HCT116 (cell line): ENCODE measurements around the gene GNB5. TPM values are rescaled to one million over a fixed set of nuclear protein-coding genes. Genes with fewer than 3 reads are reported as not detected.
"Not testable (repeated sequence)": the region's sequence is repeated elsewhere in the genome, so short reads cannot be mapped to it uniquely, and the experiment has no call there.

Experiments
- ATAC-seq: fragments of 200-7000 bp; cut with Tn5 transposase; 2 replicates; pipeline ENCODE4 v1.9.1; 2020; ENCODE audit warnings: mild to moderate bottlenecking, moderate library complexity
- BruUV-seq: library from RNA; stranded (reverse); fragments of 400-500 nt; replicated peaks from 2 replicates; lab custom pipeline; 2021; lab: Mats Ljungman, UMichigan
- CTCF ChIA-PET: fragments of 300-600 bp; sonication (Branson Sonifier 250); formaldehyde crosslinking; loops from one replicate; lab custom pipeline; 2021; ENCODE audit warnings: antibody characterized with exemption; lab: Charles Lee
- POLR2A ChIA-PET: fragments of 300-600, 350-600 bp; sonication (Branson Sonifier 250); formaldehyde crosslinking; loops from one replicate; lab custom pipeline; 2021; ENCODE audit warnings: antibody characterized with exemption; lab: Charles Lee
- RAD21 ChIA-PET, 2 experiments: fragments of 300-600 bp; sonication (Branson Sonifier 250); formaldehyde crosslinking; loops; one replicate each; lab custom pipeline; 2023; ENCODE audit warnings: low total read pairs in 2 of 2; ENCODE audit not compliant: uncharacterized antibody in 2 of 2, unreplicated experiment in 2 of 2, low non-redundant PET in 1 of 2; lab: Charles Lee
- DNase-seq: peaks from one replicate; pipeline ENCODE4 v3.0.0-alpha.2; 2010; ENCODE audit warnings: low read depth, low spot score
- H2AFZ ChIP-seq: fragments of 200-600 bp; shearing (Covaris generic), sonication (generic); 2 replicates; pipeline ENCODE4 v1.6.1; 2017; ENCODE audit warnings: low read depth, mixed run types, mixed read lengths, antibody characterized with exemption, low read length; ENCODE audit not compliant: poor library complexity, severe bottlenecking
- H3K27ac ChIP-seq: 2 replicates; pipeline ENCODE4 v1.5.1; 2012; ENCODE audit warnings: low read depth, low read length
- H3K27me3 ChIP-seq: fragments of 200-600 bp; sonication (generic); 2 replicates; pipeline ENCODE4 v1.6.1; 2016; ENCODE audit warnings: mixed run types, low read length, mixed read lengths; ENCODE audit not compliant: insufficient read depth
- H3K36me3 ChIP-seq, 2 experiments: fragments of 200-500 bp in 1 of 2; fragments of 200-600 bp in 1 of 2; sonication (Bioruptor generic) in 1 of 2; sonication (generic) in 1 of 2; 2 replicates each; pipeline versions ENCODE4 v1.5.1 to v1.6.1; 2014 to 2016; ENCODE audit warnings: low read length in 2 of 2, inconsistent platforms in 1 of 2, mixed read lengths in 1 of 2, mixed run types in 1 of 2; ENCODE audit not compliant: insufficient read depth in 2 of 2, control insufficient read depth in 1 of 2
- H3K4me1 ChIP-seq, 2 experiments: fragments of 200-600 bp in 1 of 2; sonication (generic) in 1 of 2; 2 replicates each; pipeline versions ENCODE4 v1.5.1 to v1.6.1; 2012 to 2017; ENCODE audit warnings: low read length in 2 of 2, inconsistent platforms in 1 of 2, mild to moderate bottlenecking in 1 of 2, mixed read lengths in 1 of 2, mixed run types in 1 of 2, moderate library complexity in 1 of 2; ENCODE audit not compliant: insufficient read depth in 2 of 2, control insufficient read depth in 1 of 2
- H3K4me2 ChIP-seq: fragments of 200-600 bp; sonication (generic); 2 replicates; pipeline ENCODE4 v1.6.1; 2017; ENCODE audit warnings: mixed run types, low read length, mixed read lengths
- H3K4me3 ChIP-seq, 2 experiments: fragments of 200-600 bp in 1 of 2; sonication (generic) in 1 of 2; replicated peaks in 1 of 2; 2 replicates each; pipeline ENCODE4 v1.5.1; 2011 to 2016; ENCODE audit warnings: low read length in 2 of 2, control low read depth in 1 of 2, low read depth in 1 of 2, mild to moderate bottlenecking in 1 of 2, mixed read lengths in 1 of 2, mixed run types in 1 of 2
- H3K79me2 ChIP-seq: fragments of 200-600 bp; sonication (generic); 2 replicates; pipeline ENCODE4 v1.6.1; 2017; ENCODE audit warnings: mild to moderate bottlenecking, mixed run types, low read length, moderate library complexity, mixed read lengths; ENCODE audit not compliant: insufficient read depth
- H3K9ac ChIP-seq: fragments of 200-600 bp; sonication (generic); 2 replicates; pipeline ENCODE4 v1.6.1; 2016; ENCODE audit warnings: low read length, mixed read lengths
- H3K9me2 ChIP-seq: fragments of 200-600 bp; sonication (generic), shearing (Covaris generic); 2 replicates; pipeline ENCODE4 v1.6.1; 2017; ENCODE audit warnings: mixed run types, mild to moderate bottlenecking, moderate library complexity; ENCODE audit not compliant: insufficient read depth
- H3K9me3 ChIP-seq, 2 experiments: fragments of 200-500 bp in 1 of 2; fragments of 200-600 bp in 1 of 2; sonication (Bioruptor generic) in 1 of 2; sonication (generic) in 1 of 2; 2 replicates each; pipeline ENCODE4 v1.6.1; 2014 to 2017; ENCODE audit warnings: low read length in 2 of 2, mixed read lengths in 2 of 2, inconsistent platforms in 1 of 2, low read depth in 1 of 2, mild to moderate bottlenecking in 1 of 2, mixed run types in 1 of 2, moderate library complexity in 1 of 2; ENCODE audit not compliant: control insufficient read depth in 1 of 2, insufficient read depth in 1 of 2
- H4K20me1 ChIP-seq: fragments of 200-600 bp; sonication (generic), shearing (Covaris generic); 2 replicates; pipeline ENCODE4 v1.6.1; 2017; ENCODE audit warnings: mixed run types, mild to moderate bottlenecking, moderate library complexity; ENCODE audit not compliant: insufficient read depth
- CBX3 ChIP-seq: IDR thresholded peaks from 2 replicates; pipeline ENCODE4 v1.6.1; 2012; ENCODE audit warnings: low read depth
- FOSL1 ChIP-seq: IDR thresholded peaks from 2 replicates; pipeline ENCODE4 v1.6.1; 2012; ENCODE audit warnings: low read depth
- MAX ChIP-seq: IDR thresholded peaks from 2 replicates; pipeline ENCODE4 v1.6.1; 2012
- POLR2A ChIP-seq: IDR thresholded peaks from 2 replicates; pipeline ENCODE4 v1.7.0; 2011; ENCODE audit warnings: borderline replicate concordance; ENCODE audit not compliant: insufficient read depth, insufficient read length; ENCODE audit errors: extremely low read depth
- POLR2AphosphoS5 ChIP-seq: IDR thresholded peaks from 2 replicates; pipeline ENCODE4 v1.6.1; 2011; ENCODE audit warnings: mild to moderate bottlenecking, low read depth, low read length, moderate library complexity
- intact Hi-C: fragments of 100-400 bp; cut with micrococcal nuclease; formaldehyde crosslinking; loops from 2 replicates; pipeline ENCODE4 v1.10.0; 2022
- total RNA-seq: library from RNA; stranded (reverse); gene quantifications from one replicate; pipeline ENCODE4 v1.2.1, GENCODE V29; 2021; ENCODE audit not compliant: unreplicated experiment
- TF ChIP-seq, protein P1 (sequence below), 3 experiments: fragments of 200-600 bp in 1 of 3; sonication (generic) in 1 of 3; IDR thresholded peaks in 2 of 3; conservative IDR thresholded peaks in 1 of 3; 2 replicates each; pipeline ENCODE4 v1.5.1; 2012 to 2017; ENCODE audit warnings: low read depth in 2 of 3, low read length in 2 of 3, antibody characterized with exemption in 1 of 3, borderline replicate concordance in 1 of 3, control low read depth in 1 of 3, mild to moderate bottlenecking in 1 of 3, mixed read lengths in 1 of 3, mixed run types in 1 of 3, moderate library complexity in 1 of 3; ENCODE audit not compliant: insufficient read depth in 1 of 3

Gene GNB5
- total RNA-seq, 1 experiment from 2014 or later, result 27.6 TPM

DNA sequence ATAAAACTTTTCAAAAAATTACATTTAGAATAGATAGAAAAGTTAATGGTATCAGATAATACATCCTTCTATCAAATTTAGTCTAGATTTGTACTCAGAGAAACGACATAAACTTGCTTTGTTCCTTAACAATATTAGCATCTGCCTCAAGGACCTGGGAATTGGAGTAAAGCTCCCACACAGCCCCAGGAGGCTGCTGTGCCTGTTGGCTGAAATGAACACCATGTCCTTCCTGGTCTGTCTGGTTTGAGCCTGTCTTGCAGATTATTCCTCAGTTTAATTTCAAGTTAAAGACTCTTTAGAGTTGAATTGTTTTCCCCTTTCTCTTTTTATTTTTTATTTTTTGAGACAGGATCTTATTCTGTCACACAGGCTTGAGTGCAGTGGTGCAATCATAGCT lies 19.4 kb downstream of the GNB5 start:
- DNase-seq, result no peak
- no peak overlapping the region for H3K27ac ChIP-seq
- ATAC-seq, result no peak
- RAD21 ChIA-PET, result no interaction called here
- no peaks in the 10 kb centered on the region for H3K9me2 ChIP-seq
- no peaks in the 10 kb centered on the region for H3K79me2 ChIP-seq
- H3K36me3 ChIP-seq, result no peaks in the 10 kb centered on the region
- H3K4me1 ChIP-seq, result no peaks in the 10 kb centered on the region
- no peak overlapping the region for H2AFZ ChIP-seq
- TF ChIP-seq MAX, result no peak
- no peak for TF ChIP-seq CBX3
- no peak for TF ChIP-seq FOSL1
- TF ChIP-seq POLR2AphosphoS5, result no peak
- TF ChIP-seq POLR2A, result no peak
- no peaks in the 10 kb centered on the region for H4K20me1 ChIP-seq
- H3K27me3 ChIP-seq, result no peaks in the 10 kb centered on the region
- H3K4me3 ChIP-seq, result no peak overlapping the region
- intact Hi-C loops, result no loop called here
- CTCF ChIA-PET, result no interaction called here
- POLR2A ChIA-PET, result no interaction called here
- H3K4me2 ChIP-seq, result no peak overlapping the region
- no peaks in the 10 kb centered on the region for H3K9me3 ChIP-seq
- BruUV-seq, result no TSS peak
- H3K9ac ChIP-seq, result no peak overlapping the region

GRCh38 chr15:52171386-52171785 lies 19.8 kb downstream of the GNB5 start:
- POLR2A ChIA-PET, result interaction anchor here (1.7 kb wide), 1 partner anchor 8 kb away, joined by 8 read pairs; no protein-coding TSS in a partner anchor
- BruUV-seq, result no TSS peak

DNA sequence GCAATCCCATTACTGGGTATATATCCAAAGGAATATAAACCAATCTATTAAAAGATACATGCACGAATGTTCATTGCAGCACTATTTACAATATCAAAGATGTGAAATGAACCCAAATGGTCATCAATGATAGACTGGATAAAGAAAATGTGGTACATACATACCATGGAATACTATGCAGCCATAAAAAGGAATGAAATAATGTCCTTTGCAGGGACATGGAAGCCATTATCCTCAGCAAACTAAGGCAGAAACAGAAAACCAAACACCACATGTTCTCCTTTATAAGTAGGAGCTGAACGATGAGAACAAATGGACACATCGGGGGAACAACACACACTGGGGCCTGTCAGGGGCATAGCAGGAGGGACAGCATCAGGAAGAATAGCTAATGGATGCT lies 21.0 kb downstream of the GNB5 start:
- H3K36me3 ChIP-seq, H3K9me3 ChIP-seq, RAD21 ChIA-PET, CTCF ChIA-PET, DNase-seq, H2AFZ ChIP-seq, H3K27ac ChIP-seq, H3K4me3 ChIP-seq, intact Hi-C loops, H3K27me3 ChIP-seq, H3K9ac ChIP-seq, H3K4me1 ChIP-seq, H3K4me2 ChIP-seq, BruUV-seq, H4K20me1 ChIP-seq, H3K9me2 ChIP-seq, ATAC-seq, H3K79me2 ChIP-seq: not testable (repeated sequence)
- POLR2A ChIA-PET, result interaction anchor here (1.7 kb wide), 1 partner anchor 9 kb away, joined by 8 read pairs; no protein-coding TSS in a partner anchor

More at GRCh38 chr15:52171386-52171785, 19.8 kb downstream of the GNB5 start:
- H3K4me1 ChIP-seq, result no peaks in the 10 kb centered on the region
- H3K9me2 ChIP-seq, result no peaks in the 10 kb centered on the region
- H3K9me3 ChIP-seq, result no peaks in the 10 kb centered on the region
- no peaks in the 10 kb centered on the region for H4K20me1 ChIP-seq
- H3K4me3 ChIP-seq, result no peak overlapping the region
- TF ChIP-seq, protein P1, sequence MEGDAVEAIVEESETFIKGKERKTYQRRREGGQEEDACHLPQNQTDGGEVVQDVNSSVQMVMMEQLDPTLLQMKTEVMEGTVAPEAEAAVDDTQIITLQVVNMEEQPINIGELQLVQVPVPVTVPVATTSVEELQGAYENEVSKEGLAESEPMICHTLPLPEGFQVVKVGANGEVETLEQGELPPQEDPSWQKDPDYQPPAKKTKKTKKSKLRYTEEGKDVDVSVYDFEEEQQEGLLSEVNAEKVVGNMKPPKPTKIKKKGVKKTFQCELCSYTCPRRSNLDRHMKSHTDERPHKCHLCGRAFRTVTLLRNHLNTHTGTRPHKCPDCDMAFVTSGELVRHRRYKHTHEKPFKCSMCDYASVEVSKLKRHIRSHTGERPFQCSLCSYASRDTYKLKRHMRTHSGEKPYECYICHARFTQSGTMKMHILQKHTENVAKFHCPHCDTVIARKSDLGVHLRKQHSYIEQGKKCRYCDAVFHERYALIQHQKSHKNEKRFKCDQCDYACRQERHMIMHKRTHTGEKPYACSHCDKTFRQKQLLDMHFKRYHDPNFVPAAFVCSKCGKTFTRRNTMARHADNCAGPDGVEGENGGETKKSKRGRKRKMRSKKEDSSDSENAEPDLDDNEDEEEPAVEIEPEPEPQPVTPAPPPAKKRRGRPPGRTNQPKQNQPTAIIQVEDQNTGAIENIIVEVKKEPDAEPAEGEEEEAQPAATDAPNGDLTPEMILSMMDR (IDR thresholded peaks at IDR 0.05 in 2 of 3, conservative IDR thresholded peaks at IDR 0.05 in 1 of 3; ENCODE audit: borderline replicate concordance in 1 of 3, insufficient read depth in 1 of 3, low read depth in 2 of 3, low read length in 2 of 3), result no peak
- no peak overlapping the region for H3K27ac ChIP-seq
- H2AFZ ChIP-seq, result no peak overlapping the region
- CTCF ChIA-PET, result interaction anchor here (1.0 kb wide), 1 partner anchor 9 kb away, joined by 6 read pairs; no protein-coding TSS in a partner anchor
- RAD21 ChIA-PET, result no interaction called here
- H3K9ac ChIP-seq, result no peak overlapping the region
- no peaks in the 10 kb centered on the region for H3K36me3 ChIP-seq
- no peak for DNase-seq
- no peak overlapping the region for H3K4me2 ChIP-seq
- no peak for ATAC-seq
- H3K79me2 ChIP-seq, result no peaks in the 10 kb centered on the region
- no peaks in the 10 kb centered on the region for H3K27me3 ChIP-seq
- intact Hi-C loops, result no loop called here
